Heart left ventricle (tissue), 16 donors: ENCODE data around the gene REEP3. TPM values are rescaled to one million over a fixed set of nuclear protein-coding genes. Genes with fewer than 3 reads are reported as not detected.
A peak's percentile ranks its signal among the peaks of the same experiment; 100 is the strongest.

ENCODE experiments used
- ATAC-seq, 4 donors: fragments of 200-7000 bp; cut with Tn5 transposase; one replicate each; pipeline ENCODE4 v1.9.1; 2020 to 2022; ENCODE audit warnings: moderate library complexity in 4 of 4, mild to moderate bottlenecking in 3 of 4, moderate number of reproducible peaks in 1 of 4
- DNase-seq, 5 donors: peaks; one replicate each; pipeline ENCODE4 v3.0.0-alpha.2; 2020
- H3K27ac ChIP-seq, 12 donors: fragments of 200-600 bp; sonication (generic) in 4 of 12; one replicate each; pipeline versions ENCODE4 v1.5.0 to v1.8.0; 2016 to 2022; ENCODE audit warnings: mild to moderate bottlenecking in 2 of 12
- H3K27me3 ChIP-seq, 9 donors: fragments of 200-600 bp; sonication (generic) in 2 of 9; one replicate each; pipeline versions ENCODE4 v1.5.1 to v1.8.0; 2016 to 2022; ENCODE audit warnings: mild to moderate bottlenecking in 3 of 9
- H3K36me3 ChIP-seq, 9 donors: fragments of 200-600 bp; sonication (generic) in 2 of 9; one replicate each; pipeline versions ENCODE4 v1.5.0 to v1.8.0; 2018 to 2022; ENCODE audit warnings: mild to moderate bottlenecking in 2 of 9
- H3K4me1 ChIP-seq, 12 donors: fragments of 200-600 bp; sonication (generic) in 4 of 12; one replicate each; pipeline versions ENCODE4 v1.5.0 to v1.8.0; 2016 to 2022; ENCODE audit warnings: mild to moderate bottlenecking in 3 of 12
- H3K4me3 ChIP-seq, 12 donors: fragments of 200-600 bp; sonication (generic) in 4 of 12; one replicate each; pipeline versions ENCODE4 v1.5.0 to v1.8.0; 2017 to 2022; ENCODE audit warnings: mild to moderate bottlenecking in 9 of 12, moderate library complexity in 4 of 12
- H3K9me3 ChIP-seq, 12 donors: fragments of 200-600 bp; sonication (generic) in 4 of 12; one replicate each; pipeline versions ENCODE4 v1.5.0 to v1.8.0; 2016 to 2022; ENCODE audit warnings: mild to moderate bottlenecking in 1 of 12
- CTCF ChIP-seq, 12 donors: fragments of 200-600 bp; sonication (generic) in 4 of 12; IDR thresholded peaks; one replicate each; pipeline versions ENCODE4 v1.5.0 to v1.8.0; 2018 to 2022; ENCODE audit warnings: antibody characterized with exemption in 12 of 12, mild to moderate bottlenecking in 5 of 12
- POLR2A ChIP-seq, 2 donors: fragments of 450-650 bp; IDR thresholded peaks; one replicate each; pipeline ENCODE4 v1.6.1; 2017; ENCODE audit warnings: antibody characterized with exemption in 2 of 2, mild to moderate bottlenecking in 2 of 2, moderate library complexity in 2 of 2
- WGBS, 4 donors: extraction: QIAGEN DNeasy Blood & Tissue Kit in 2 of 4; methylation state at CpG; one replicate each; pipeline versions ENCODE4 v1.1.5 to v1.1.7; 2013 to 2018; 5-methylcytosine and 5-hydroxymethylcytosine counted together
- intact Hi-C, 10 donors: fragments of 100-400 bp; cut with DNase I; formaldehyde crosslinking; loops; one replicate each; pipeline versions ENCODE4 v1.11.1 to v1.14.2; 2022
- polyA plus RNA-seq, 2 donors: library from polyadenylated mRNA; stranded (reverse); fragments of 200-250 nt; gene quantifications; one replicate each; pipeline ENCODE4 v1.2.3, GENCODE V29; 2013
- total RNA-seq, 9 donors: library from RNA; depleted of rRNA in 2 of 9; stranded (reverse); fragments of >200 nt in 2 of 9; fragmentation: NEBNext Ultra II Directional in 3 of 9; extraction: Animal tissue kit (Norgen Biotek cat#: 25700) in 3 of 9; gene quantifications; one replicate each; pipeline versions ENCODE4 v1.1.0 to v1.2.4, GENCODE V29; 2016 to 2023
- donor health status: ischemic (EF 13 %, LVEDD 7.1; RV severe dilation, severe dysfunction).
- donor health status: healthy with polysubstance abuse.
- donor health status: DM: no; HTN: yes; CAD: no.
- donor health status: DM: no; HTN: no; CAD: no.
- donor health status: ischemic (EF 25% LVEDD 6.9; RV normal size, moderate dysfunction).
- donor health status: ischemic (EF 25% LVEDD 5.7; RV mildly dilated, moderate dysfunction).
- donor health status: healthy.
- donor health status: DM: yes; HTN: yes; CAD: no.
- donor health status: ischemic (EF 35%, LVEDD 5.7; RV mildly dilated, moderate dysfunction).
- donor health status: nonischemic (EF 11% LVEDD 7.7; RV severe dilation, severe dysfunction).
- donor health status: DM: yes; HTN: yes; CAD: no.
- donor health status: PGD.
- donor health status: ischemic (EF 29% LVEDD 5.4; RV normal size, mild dysfunction).
- donor health status: nonischemic (EF 23%, LVEDD 6.1; RV moderate dilation, normal function).

The REEP3 gene
- total and polyA plus RNA-seq, 11 donors: 9.1 to 48.2 (median 21.9) TPM

GRCh38 chr10:63516207-63516606 lies 5.0 kb upstream of the REEP3 start:
- DNase-seq (no peak), ATAC-seq (no peak)
- peak overlapping the region in 9 of 12 donors; percentile 48 to 82 (median 69) for H3K27ac ChIP-seq
- H3K36me3 ChIP-seq: no peaks in the 10 kb centered on the region
- H3K4me1 ChIP-seq: peaks cover 5 to 66% (median 50%) of the 10 kb centered on the region in 12 donors
- TF ChIP-seq CTCF (IDR thresholded peaks at IDR 0.05): no peak
- no peak for TF ChIP-seq POLR2A (IDR thresholded peaks at IDR 0.05)
- WGBS, 4 donors: 75 to 82% (median 78%) methylated on average over 1 of the region's 1 CpG
- peaks cover 0 to 32% (median 0%) of the 10 kb centered on the region in 12 donors for H3K9me3 ChIP-seq
- no peaks in the 10 kb centered on the region for H3K27me3 ChIP-seq
- intact Hi-C loops: loop anchor here in 2 of 10 donors (5.0 kb wide), 2 partner anchors 299 to 309 kb away; no protein-coding TSS in a partner anchor
- H3K4me3 ChIP-seq: no peak overlapping the region

- Histone ChIP-seq H3K36me3 (no peaks in the 10 kb centered on the region), H3K9me3 (peaks cover 0 to 17% (median 0%) of the 10 kb centered on the region in 12 donors), H3K27ac (peak overlapping the region in 1 of 12 donors; percentile 54), H3K4me3 (no peak overlapping the region), H3K27me3 (no peaks in the 10 kb centered on the region), H3K4me1 (peaks cover 9 to 79% (median 64%) of the 10 kb centered on the region in 12 donors)
- TF ChIP-seq CTCF (IDR thresholded peaks at IDR 0.05): no peak
- no peak for TF ChIP-seq POLR2A (IDR thresholded peaks at IDR 0.05)
- 95 to 96% (median 96%) methylated on average over 6 of the region's 6 CpGs for WGBS, 4 donors
- ATAC-seq: no peak
- no peak for DNase-seq
- intact Hi-C loops: loop anchor here in 2 of 10 donors (5.0 kb wide), 2 partner anchors 301 to 311 kb away; no protein-coding TSS in a partner anchor
Measured at GRCh38 chr10:63518690-63519288, 2.4 kb upstream of the REEP3 start.

- H3K9me3 ChIP-seq: peaks cover 0 to 12% (median 0%) of the 10 kb centered on the region in 12 donors
- H3K4me3 ChIP-seq: peak overlapping the region; percentile 63 to 91 (median 78)
- no peaks in the 10 kb centered on the region for H3K27me3 ChIP-seq
- peak in 1 of 2 donors; percentile 35 for TF ChIP-seq POLR2A (IDR thresholded peaks at IDR 0.05)
- TF ChIP-seq CTCF (IDR thresholded peaks at IDR 0.05): no peak
- intact Hi-C loops: loop anchor here in 9 of 10 donors (1.0 to 10.0 kb wide), 16 partner anchors 51 to 314 kb away; partner anchors contain the start of gene JMJD1C (in 7 of the 9)
- H3K36me3 ChIP-seq: no peaks in the 10 kb centered on the region
- DNase-seq (peak; percentile 69 to 88 (median 76)), ATAC-seq (peak; percentile 15 to 91 (median 82))
- WGBS, 4 donors: 0% methylated on average over 33 to 102 of the region's 102 CpGs
- H3K4me1 ChIP-seq: peaks cover 4 to 64% (median 49%) of the 10 kb centered on the region in 12 donors
- H3K27ac ChIP-seq: peak overlapping the region; percentile 97 to 99 (median 98)
Measured at GRCh38 chr10:63521416-63522276, 445 bp downstream of the REEP3 start.
